Measurements from ENCODE around the gene IQSEC3.
A peak's percentile ranks its signal among the peaks of the same experiment; 100 is the strongest.

IQSEC3 gene

GRCh38 chr12:143964-144649 lies 77.5 kb downstream of the IQSEC3 start:
- DNase-seq: no peak

GRCh38 chr12:144650-145284 lies 78.2 kb downstream of the IQSEC3 start:
- no peak for DNase-seq

- DNase-seq: peak; percentile 43
These were observed 78.9 kb downstream of the IQSEC3 start for GRCh38 chr12:145369-145960.

GRCh38 chr12:147242-147641 lies 80.7 kb downstream of the IQSEC3 start:
- no peak for DNase-seq

GRCh38 chr12:148676-149416 lies 82.3 kb downstream of the IQSEC3 start:
- no peak for DNase-seq

GRCh38 chr12:151579-151978 lies 85.0 kb downstream of the IQSEC3 start:
- no peak for DNase-seq

- no peak for DNase-seq
These were observed 85.9 kb downstream of the IQSEC3 start for GRCh38 chr12:152440-152839.

- DNase-seq: no peak
These were observed 86.6 kb downstream of the IQSEC3 start for GRCh38 chr12:153080-153746.

- no peak for DNase-seq
These were observed 87.5 kb downstream of the IQSEC3 start for GRCh38 chr12:154058-154457.

GRCh38 chr12:155006-155405 lies 88.4 kb downstream of the IQSEC3 start:
- no peak for DNase-seq

- DNase-seq: no peak
These were observed 89.1 kb downstream of the IQSEC3 start for GRCh38 chr12:155646-156045.

- no peak for DNase-seq
These were observed 90.4 kb downstream of the IQSEC3 start for GRCh38 chr12:156945-157344.

GRCh38 chr12:157644-158043 lies 91.1 kb downstream of the IQSEC3 start:
- no peak for DNase-seq

GRCh38 chr12:159156-159782 lies 92.7 kb downstream of the IQSEC3 start:
- no peak for DNase-seq

- DNase-seq: no peak
These were observed 94.3 kb downstream of the IQSEC3 start for GRCh38 chr12:160858-161257.

- no peak for DNase-seq
These were observed 95.3 kb downstream of the IQSEC3 start for GRCh38 chr12:161823-162222.

- no peak for DNase-seq
These were observed 96.1 kb downstream of the IQSEC3 start for GRCh38 chr12:162467-163307.

- no peak for DNase-seq
These were observed 96.9 kb downstream of the IQSEC3 start for GRCh38 chr12:163406-163986.

GRCh38 chr12:164207-164606 lies 97.6 kb downstream of the IQSEC3 start:
- no peak for DNase-seq

GRCh38 chr12:165862-166368 lies 99.3 kb downstream of the IQSEC3 start:
- DNase-seq: no peak
